B cell (primary cell): ENCODE data around the gene PEX14.

ENCODE experiments used
- CTCF ChIP-seq: fragments of 200-600 bp; IDR thresholded peaks from one replicate; pipeline ENCODE4 v1.8.0; 2022; ENCODE audit warnings: antibody characterized with exemption, mild to moderate bottlenecking
- EZH2 ChIP-seq: IDR thresholded peaks from 2 replicates; pipeline ENCODE4 v1.6.1; 2012; ENCODE audit warnings: borderline replicate concordance, low read depth, mild to moderate bottlenecking, moderate library complexity, low read length; ENCODE audit not compliant: insufficient read depth, poor library complexity, severe bottlenecking

- TF ChIP-seq CTCF (no peak), EZH2 (no peak)
These were observed 186.7 kb downstream of the PEX14 start for GRCh38 chr1:10661453-10661852.
